ENCODE data around the gene TRAPPC10. TPM values are rescaled to one million over a fixed set of nuclear protein-coding genes. Genes with fewer than 3 reads are reported as not detected.

Gene TRAPPC10
- total RNA-seq, 1 experiment from 2014 or later = 30.2 TPM

- peaks cover 66% of the 10 kb centered on the region for H3K36me3 ChIP-seq
Measured at GRCh38 chr21:43975469-43976098, 36.5 kb upstream of the TRAPPC10 start.

GRCh38 chr21:43976661-43977060, 35.4 kb upstream of the TRAPPC10 start:
- Histone ChIP-seq H3K4me1 (replicated peaks) (peaks cover 44% of the 10 kb centered on the region), H3K27ac (no peak overlapping the region), H3K4me3 (no peak overlapping the region), H3K27me3 (replicated peaks) (no peaks in the 10 kb centered on the region), H3K9me3 (replicated peaks) (0 out of 2 replicates have a peak, but pooled peaks cover 4% of the 10 kb centered on the region), H3K36me3 (peaks cover 66% of the 10 kb centered on the region)
- no peak for DNase-seq (ENCODE audit: low read depth in 1 of 2, low spot score in 2 of 2)

More at GRCh38 chr21:43975469-43976098, 36.5 kb upstream of the TRAPPC10 start:
- H3K27ac ChIP-seq = no peak overlapping the region
- DNase-seq (ENCODE audit: low read depth in 1 of 2, low spot score in 2 of 2) = peak; percentile 74 to 79
- 0 out of 2 replicates have a peak, but pooled peaks cover 4% of the 10 kb centered on the region for H3K9me3 ChIP-seq (replicated peaks)
- peaks cover 47% of the 10 kb centered on the region for H3K4me1 ChIP-seq (replicated peaks)
- no peak overlapping the region for H3K4me3 ChIP-seq
- H3K27me3 ChIP-seq (replicated peaks) = no peaks in the 10 kb centered on the region

- no peak for DNase-seq (ENCODE audit: low read depth in 1 of 2, low spot score in 2 of 2)
- Histone ChIP-seq H3K4me1 (replicated peaks) (peaks cover 30% of the 10 kb centered on the region), H3K9me3 (replicated peaks) (0 out of 2 replicates have a peak, but pooled peaks cover 4% of the 10 kb centered on the region), H3K27ac (no peak overlapping the region), H3K27me3 (replicated peaks) (no peaks in the 10 kb centered on the region), H3K4me3 (no peak overlapping the region), H3K36me3 (peaks cover 68% of the 10 kb centered on the region)
Measured at GRCh38 chr21:43978060-43978459, 34.0 kb upstream of the TRAPPC10 start.

- Histone ChIP-seq H3K4me1 (replicated peaks) (peaks cover 14% of the 10 kb centered on the region), H3K4me3 (no peak overlapping the region), H3K36me3 (peaks cover 76% of the 10 kb centered on the region), H3K27me3 (replicated peaks) (no peaks in the 10 kb centered on the region), H3K27ac (no peak overlapping the region), H3K9me3 (replicated peaks) (0 out of 2 replicates have a peak, but pooled peaks cover 4% of the 10 kb centered on the region)
- no peak for DNase-seq (ENCODE audit: low read depth in 1 of 2, low spot score in 2 of 2)
Measured at GRCh38 chr21:43979654-43980053, 32.5 kb upstream of the TRAPPC10 start.

GRCh38 chr21:43981151-43981870, 30.8 kb upstream of the TRAPPC10 start:
- Histone ChIP-seq H3K9me3 (replicated peaks) (no peaks in the 10 kb centered on the region), H3K36me3 (peaks cover 65% of the 10 kb centered on the region), H3K27ac (no peak overlapping the region), H3K4me3 (no peak overlapping the region), H3K27me3 (replicated peaks) (no peaks in the 10 kb centered on the region), H3K4me1 (replicated peaks) (peaks cover 4% of the 10 kb centered on the region; the same call in 1 of the 2 replicates)
- no peak for DNase-seq (ENCODE audit: low read depth in 1 of 2, low spot score in 2 of 2)

- H3K27me3 ChIP-seq (replicated peaks) = no peaks in the 10 kb centered on the region
- H3K4me1 ChIP-seq (replicated peaks) = peaks cover 4% of the 10 kb centered on the region; the same call in 1 of the 2 replicates
- no peak overlapping the region for H3K4me3 ChIP-seq
- H3K27ac ChIP-seq = no peak overlapping the region
- DNase-seq (ENCODE audit: low read depth in 1 of 2, low spot score in 2 of 2) = no peak
- H3K36me3 ChIP-seq = peaks cover 61% of the 10 kb centered on the region
- no peaks in the 10 kb centered on the region for H3K9me3 ChIP-seq (replicated peaks)
Measured at GRCh38 chr21:43981871-43982210, 30.3 kb upstream of the TRAPPC10 start.

- DNase-seq (ENCODE audit: low read depth in 1 of 2, low spot score in 2 of 2) = no peak
- Histone ChIP-seq H3K27ac (no peak overlapping the region), H3K4me1 (replicated peaks) (peaks cover 4% of the 10 kb centered on the region; the same call in 1 of the 2 replicates), H3K36me3 (peaks cover 55% of the 10 kb centered on the region), H3K27me3 (replicated peaks) (no peaks in the 10 kb centered on the region), H3K9me3 (replicated peaks) (no peaks in the 10 kb centered on the region), H3K4me3 (no peak overlapping the region)
Measured at GRCh38 chr21:43982489-43983078, 29.5 kb upstream of the TRAPPC10 start.

GRCh38 chr21:43983390-43983789, 28.7 kb upstream of the TRAPPC10 start:
- H3K4me3 ChIP-seq = no peak overlapping the region
- H3K27me3 ChIP-seq (replicated peaks) = no peaks in the 10 kb centered on the region
- no peak for DNase-seq (ENCODE audit: low read depth in 1 of 2, low spot score in 2 of 2)
- H3K36me3 ChIP-seq = peaks cover 49% of the 10 kb centered on the region
- H3K4me1 ChIP-seq (replicated peaks) = peaks cover 4% of the 10 kb centered on the region; the same call in 1 of the 2 replicates
- H3K27ac ChIP-seq = no peak overlapping the region
- H3K9me3 ChIP-seq (replicated peaks) = no peaks in the 10 kb centered on the region

GRCh38 chr21:43983860-43984420, 28.2 kb upstream of the TRAPPC10 start:
- peaks cover 4% of the 10 kb centered on the region; the same call in 1 of the 2 replicates for H3K4me1 ChIP-seq (replicated peaks)
- peaks cover 44% of the 10 kb centered on the region for H3K36me3 ChIP-seq
- H3K27ac ChIP-seq = no peak overlapping the region
- no peak for DNase-seq (ENCODE audit: low read depth in 1 of 2, low spot score in 2 of 2)
- H3K4me3 ChIP-seq = no peak overlapping the region
- no peaks in the 10 kb centered on the region for H3K9me3 ChIP-seq (replicated peaks)
- H3K27me3 ChIP-seq (replicated peaks) = no peaks in the 10 kb centered on the region

GRCh38 chr21:43984905-43985689, 27.0 kb upstream of the TRAPPC10 start:
- H3K27me3 ChIP-seq (replicated peaks) = no peaks in the 10 kb centered on the region
- H3K9me3 ChIP-seq (replicated peaks) = no peaks in the 10 kb centered on the region
- no peak overlapping the region for H3K4me3 ChIP-seq
- H3K27ac ChIP-seq = no peak overlapping the region
- peaks cover 4% of the 10 kb centered on the region; the same call in 1 of the 2 replicates for H3K4me1 ChIP-seq (replicated peaks)
- peaks cover 38% of the 10 kb centered on the region for H3K36me3 ChIP-seq
- DNase-seq (ENCODE audit: low read depth in 1 of 2, low spot score in 2 of 2) = no peak

GRCh38 chr21:43985690-43986251, 26.3 kb upstream of the TRAPPC10 start:
- Histone ChIP-seq H3K4me1 (replicated peaks) (peaks cover 4% of the 10 kb centered on the region; the same call in 1 of the 2 replicates), H3K9me3 (replicated peaks) (no peaks in the 10 kb centered on the region), H3K4me3 (no peak overlapping the region), H3K36me3 (peaks cover 32% of the 10 kb centered on the region), H3K27ac (no peak overlapping the region), H3K27me3 (replicated peaks) (no peaks in the 10 kb centered on the region)
- DNase-seq (ENCODE audit: low read depth in 1 of 2, low spot score in 2 of 2) = no peak

- no peak overlapping the region for H3K4me3 ChIP-seq
Measured at GRCh38 chr21:43986544-43987451, 25.3 kb upstream of the TRAPPC10 start.

More at GRCh38 chr21:43986544-43987451, 25.3 kb upstream of the TRAPPC10 start:
- H3K9me3 ChIP-seq (replicated peaks) = no peaks in the 10 kb centered on the region
- DNase-seq (ENCODE audit: low read depth in 1 of 2, low spot score in 2 of 2) = no peak
- H3K27ac ChIP-seq = no peak overlapping the region
- H3K36me3 ChIP-seq = peaks cover 22% of the 10 kb centered on the region
- H3K4me1 ChIP-seq (replicated peaks) = no peaks in the 10 kb centered on the region
- H3K27me3 ChIP-seq (replicated peaks) = no peaks in the 10 kb centered on the region
